ENCODE results near the gene DLGAP4. TPM values are rescaled to one million over a fixed set of nuclear protein-coding genes. Genes with fewer than 3 reads are reported as not detected.
A peak's percentile ranks its signal among the peaks of the same experiment; 100 is the strongest.
"Not testable (repeated sequence)": the region's sequence is repeated elsewhere in the genome, so short reads cannot be mapped to it uniquely, and the experiment has no call there.

Gene DLGAP4
- total and polyA plus RNA-seq, 7 experiments from 2014 or later, result 15.0 to 40.2 (median 35.3) TPM

GRCh38 chr20:36472637-36473090, 166.5 kb downstream of the DLGAP4 start:
- peaks cover 0 to 9% (median 0%) of the 10 kb centered on the region in 5 donors for H3K36me3 Mint-ChIP-seq
- H3K9me3 Mint-ChIP-seq, result no peaks in the 10 kb centered on the region
- H3K4me1 Mint-ChIP-seq, result peaks cover 40 to 67% (median 58%) of the 10 kb centered on the region in 7 donors
- H3K27me3 Mint-ChIP-seq, result no peaks in the 10 kb centered on the region
- Histone ChIP-seq H3K9me3 (ENCODE audit: control insufficient read depth in 2 of 3, low read length in 3 of 3) (no peaks in the 10 kb centered on the region), H3K27me3 (ENCODE audit: control insufficient read depth in 2 of 2, insufficient read depth in 2 of 2, low read length in 2 of 2) (no peaks in the 10 kb centered on the region), H3K27ac (ENCODE audit: low read depth, low read length) (peak overlapping the region; percentile 65), H3K36me3 (ENCODE audit: control insufficient read depth in 2 of 3, insufficient read depth in 3 of 3, low read length in 3 of 3) (no peaks in the 10 kb centered on the region), H3K4me1 (ENCODE audit: control insufficient read depth in 2 of 2, insufficient read depth in 2 of 2, low read length in 2 of 2) (peaks cover 6 to 33% of the 10 kb centered on the region in 2 donors), H3K4me3 (ENCODE audit: low read length) (peak overlapping the region; percentile 41)
- peak overlapping the region; percentile 62 to 84 (median 74) for H3K4me3 Mint-ChIP-seq
- POLR2A ChIA-PET, result interaction anchor here (0.6 to 1.3 kb wide), 3 partner anchors 44 to 132 kb away, joined by 3 to 6 read pairs (median 3); partner anchors contain the start of gene RAB5IF
- intact Hi-C loops (cut with micrococcal nuclease), result loop anchor here in 1 of 2 donors (1.0 kb wide), 1 partner anchor 9 kb away; no protein-coding TSS in a partner anchor
- CTCF ChIA-PET, result interaction anchor here (0.7 to 1.6 kb wide), 2 partner anchors 10 kb away, joined by 4 read pairs; no protein-coding TSS in a partner anchor
- peak overlapping the region; percentile 78 to 93 (median 86) for H3K27ac Mint-ChIP-seq
- DNase-seq (peak in 4 of 9 donors; percentile 32 to 48 (median 40)), ATAC-seq (peak; percentile 86)

GRCh38 chr20:36473164-36473563, 167.0 kb downstream of the DLGAP4 start:
- H3K27me3 Mint-ChIP-seq, result no peaks in the 10 kb centered on the region
- intact Hi-C loops (cut with micrococcal nuclease), result no loop called here
- no peaks in the 10 kb centered on the region for H3K27me3 ChIP-seq (ENCODE audit: control insufficient read depth in 2 of 2, insufficient read depth in 2 of 2, low read length in 2 of 2)
- DNase-seq (no peak), ATAC-seq (no peak)
- peaks cover 36 to 66% (median 57%) of the 10 kb centered on the region in 7 donors for H3K4me1 Mint-ChIP-seq
- H3K27ac ChIP-seq (ENCODE audit: low read depth, low read length), result peak overlapping the region; percentile 65
- H3K4me1 ChIP-seq (ENCODE audit: control insufficient read depth in 2 of 2, insufficient read depth in 2 of 2, low read length in 2 of 2), result peaks cover under 1 to 28% of the 10 kb centered on the region in 2 donors
- H3K27ac Mint-ChIP-seq, result peak overlapping the region; percentile 72 to 93 (median 86)
- ChIA-PET CTCF (interaction anchor here (1.6 kb wide), 1 partner anchor 9 kb away, joined by 4 read pairs; no protein-coding TSS in a partner anchor), POLR2A (interaction anchor here (0.6 to 1.3 kb wide), 3 partner anchors 123 to 258 kb away, joined by 3 to 6 read pairs (median 3); partner anchors contain the start of gene RAB5IF)
- no peaks in the 10 kb centered on the region for H3K9me3 ChIP-seq (ENCODE audit: control insufficient read depth in 2 of 3, low read length in 3 of 3)
- peaks cover 0 to 13% (median 0%) of the 10 kb centered on the region in 5 donors for H3K36me3 Mint-ChIP-seq
- H3K4me3 Mint-ChIP-seq, result peak overlapping the region in 9 of 10 donors; percentile 26 to 84 (median 69)
- no peaks in the 10 kb centered on the region for H3K9me3 Mint-ChIP-seq
- peak overlapping the region; percentile 41 for H3K4me3 ChIP-seq (ENCODE audit: low read length)
- no peaks in the 10 kb centered on the region for H3K36me3 ChIP-seq (ENCODE audit: control insufficient read depth in 2 of 3, insufficient read depth in 3 of 3, low read length in 3 of 3)

- Histone ChIP-seq H3K36me3 (ENCODE audit: control insufficient read depth in 2 of 3, insufficient read depth in 3 of 3, low read length in 3 of 3) (no peaks in the 10 kb centered on the region), H3K9me3 (ENCODE audit: control insufficient read depth in 2 of 3, low read length in 3 of 3) (no peaks in the 10 kb centered on the region), H3K27me3 (ENCODE audit: control insufficient read depth in 2 of 2, insufficient read depth in 2 of 2, low read length in 2 of 2) (no peaks in the 10 kb centered on the region), H3K27ac (ENCODE audit: low read depth, low read length) (no peak overlapping the region), H3K4me3 (ENCODE audit: low read length) (no peak overlapping the region), H3K4me1 (ENCODE audit: control insufficient read depth in 2 of 2, insufficient read depth in 2 of 2, low read length in 2 of 2) (peaks cover 0 to 16% of the 10 kb centered on the region in 2 donors)
- POLR2A ChIA-PET, result no interaction called here
- Mint-ChIP-seq H3K4me1 (peaks cover 34 to 69% (median 62%) of the 10 kb centered on the region in 7 donors), H3K36me3 (peaks cover 0 to 10% (median 0%) of the 10 kb centered on the region in 5 donors), H3K9me3 (no peaks in the 10 kb centered on the region), H3K4me3 (no peak overlapping the region), H3K27ac (peak overlapping the region in 3 of 9 donors; percentile 16 to 53 (median 33)), H3K27me3 (no peaks in the 10 kb centered on the region)
- ATAC-seq (no peak), DNase-seq (no peak)
- CTCF ChIA-PET, result no interaction called here
- intact Hi-C loops (cut with micrococcal nuclease), result no loop called here
Observed at GRCh38 chr20:36474563-36474962, 168.4 kb downstream of the DLGAP4 start.

- CTCF ChIA-PET; H3K9me3 ChIP-seq (ENCODE audit: control insufficient read depth in 2 of 3, low read length in 3 of 3); H3K4me3 Mint-ChIP-seq; H3K9me3 Mint-ChIP-seq; H3K27me3 ChIP-seq (ENCODE audit: control insufficient read depth in 2 of 2, insufficient read depth in 2 of 2, low read length in 2 of 2); DNase-seq; H3K36me3 ChIP-seq (ENCODE audit: control insufficient read depth in 2 of 3, insufficient read depth in 3 of 3, low read length in 3 of 3); H3K27me3 Mint-ChIP-seq; POLR2A ChIA-PET; ATAC-seq; H3K27ac ChIP-seq (ENCODE audit: low read depth, low read length); H3K4me3 ChIP-seq (ENCODE audit: low read length); intact Hi-C loops (cut with micrococcal nuclease): not testable (repeated sequence)
- Mint-ChIP-seq H3K27ac (peak overlapping the region in 2 of 9 donors; percentile 19 to 53), H3K4me1 (peaks cover 34 to 70% (median 62%) of the 10 kb centered on the region in 7 donors), H3K36me3 (peaks cover 0 to 10% (median 0%) of the 10 kb centered on the region in 5 donors)
- peaks cover 0 to 20% of the 10 kb centered on the region in 2 donors for H3K4me1 ChIP-seq (ENCODE audit: control insufficient read depth in 2 of 2, insufficient read depth in 2 of 2, low read length in 2 of 2)
Observed at GRCh38 chr20:36475054-36475453, 168.9 kb downstream of the DLGAP4 start.

- ChIA-PET POLR2A (interaction anchor here (0.6 kb wide), 1 partner anchor 83 kb away, joined by 3 read pairs; no protein-coding TSS in a partner anchor), CTCF (interaction anchor here (1.0 kb wide), 1 partner anchor 13 kb away, joined by 3 read pairs; no protein-coding TSS in a partner anchor)
- H3K27me3 ChIP-seq (ENCODE audit: control insufficient read depth in 2 of 2, insufficient read depth in 2 of 2, low read length in 2 of 2), result no peaks in the 10 kb centered on the region
- no peaks in the 10 kb centered on the region for H3K9me3 ChIP-seq (ENCODE audit: control insufficient read depth in 2 of 3, low read length in 3 of 3)
- H3K36me3 Mint-ChIP-seq, result peaks cover 0 to 15% (median 0%) of the 10 kb centered on the region in 5 donors
- H3K4me3 ChIP-seq (ENCODE audit: low read length), result no peak overlapping the region
- H3K36me3 ChIP-seq (ENCODE audit: control insufficient read depth in 2 of 3, insufficient read depth in 3 of 3, low read length in 3 of 3), result peaks cover 0 to 7% (median 0%) of the 10 kb centered on the region in 3 experiments
- peaks cover 35 to 66% (median 65%) of the 10 kb centered on the region in 7 donors for H3K4me1 Mint-ChIP-seq
- H3K4me1 ChIP-seq (ENCODE audit: control insufficient read depth in 2 of 2, insufficient read depth in 2 of 2, low read length in 2 of 2), result peaks cover 4 to 11% of the 10 kb centered on the region in 2 donors
- no peak overlapping the region for H3K4me3 Mint-ChIP-seq
- no peak overlapping the region for H3K27ac ChIP-seq (ENCODE audit: low read depth, low read length)
- DNase-seq (no peak), ATAC-seq (no peak)
- intact Hi-C loops (cut with micrococcal nuclease), result no loop called here
- H3K27ac Mint-ChIP-seq, result no peak overlapping the region
- H3K27me3 Mint-ChIP-seq, result no peaks in the 10 kb centered on the region
- H3K9me3 Mint-ChIP-seq, result no peaks in the 10 kb centered on the region
Observed at GRCh38 chr20:36477475-36477874, 171.3 kb downstream of the DLGAP4 start.

- ATAC-seq (no peak), DNase-seq (no peak)
- Histone ChIP-seq H3K9me3 (ENCODE audit: control insufficient read depth in 2 of 3, low read length in 3 of 3) (no peaks in the 10 kb centered on the region), H3K27me3 (ENCODE audit: control insufficient read depth in 2 of 2, insufficient read depth in 2 of 2, low read length in 2 of 2) (no peaks in the 10 kb centered on the region), H3K4me1 (ENCODE audit: control insufficient read depth in 2 of 2, insufficient read depth in 2 of 2, low read length in 2 of 2) (peaks cover 4% of the 10 kb centered on the region in 2 donors), H3K36me3 (ENCODE audit: control insufficient read depth in 2 of 3, insufficient read depth in 3 of 3, low read length in 3 of 3) (peaks cover 0 to 7% (median 0%) of the 10 kb centered on the region in 3 experiments), H3K27ac (ENCODE audit: low read depth, low read length) (no peak overlapping the region), H3K4me3 (ENCODE audit: low read length) (no peak overlapping the region)
- H3K4me1 Mint-ChIP-seq, result peaks cover 31 to 63% (median 57%) of the 10 kb centered on the region in 7 donors
- no peak overlapping the region for H3K4me3 Mint-ChIP-seq
- CTCF ChIA-PET, result no interaction called here
- H3K9me3 Mint-ChIP-seq, result no peaks in the 10 kb centered on the region
- H3K36me3 Mint-ChIP-seq, result peaks cover 0 to 15% (median 0%) of the 10 kb centered on the region in 5 donors
- POLR2A ChIA-PET, result no interaction called here
- H3K27me3 Mint-ChIP-seq, result no peaks in the 10 kb centered on the region
- peak overlapping the region in 3 of 9 donors; percentile 14 to 36 (median 30) for H3K27ac Mint-ChIP-seq
- intact Hi-C loops (cut with micrococcal nuclease), result no loop called here
Observed at GRCh38 chr20:36478137-36478905, 172.2 kb downstream of the DLGAP4 start.

All from naive thymus-derived CD4-positive, alpha-beta T cell (primary cell).